HL-60 (cell line): ENCODE results near the gene ARHGAP45.

Experiments
- GABPA ChIP-seq: IDR thresholded peaks from 2 replicates; pipeline ENCODE4 v1.6.1; 2012; ENCODE audit warnings: low read depth
- POLR2AphosphoS5 ChIP-seq: IDR thresholded peaks from 2 replicates; pipeline ENCODE4 v1.6.1; 2012; ENCODE audit warnings: low read depth
- TF ChIP-seq, protein P1 (sequence below): IDR thresholded peaks from one replicate; pipeline ENCODE4 v1.5.1; 2011; ENCODE audit warnings: low read length, control low read depth, inconsistent platforms; ENCODE audit not compliant: insufficient read depth

DNA sequence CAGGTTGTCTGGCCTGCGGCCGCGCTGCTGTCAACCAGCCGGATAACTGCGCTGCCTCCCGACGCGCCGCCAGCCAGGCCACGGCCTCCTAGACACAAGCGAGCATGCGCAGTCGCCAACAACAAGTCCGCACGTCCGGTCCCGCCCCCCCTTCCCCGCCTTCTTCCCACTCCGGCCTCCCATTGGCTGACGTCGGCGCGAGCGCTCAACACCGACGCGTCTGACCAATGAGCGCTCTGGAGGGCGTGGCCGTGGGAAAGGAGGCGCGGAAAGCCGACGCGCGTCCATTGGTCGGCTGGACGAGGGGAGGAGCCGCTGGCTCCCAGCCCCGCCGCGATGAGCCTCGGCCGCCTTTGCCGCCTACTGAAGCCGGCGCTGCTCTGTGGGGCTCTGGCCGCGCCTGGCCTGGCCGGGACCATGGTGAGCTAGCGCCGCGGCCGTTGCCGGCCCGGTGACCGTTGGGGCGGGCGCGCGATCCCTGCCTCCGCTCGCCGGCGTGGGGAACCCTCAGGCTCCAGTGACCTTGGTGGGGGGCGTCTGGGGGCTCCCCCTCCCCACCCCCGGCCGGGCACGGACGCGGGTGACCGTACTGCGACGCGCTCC is 36.8 kb downstream of the ARHGAP45 start, which contains the start of gene GPX4:
- TF ChIP-seq GABPA (no peak), POLR2AphosphoS5 (peak; percentile 86)
- TF ChIP-seq, protein P1, sequence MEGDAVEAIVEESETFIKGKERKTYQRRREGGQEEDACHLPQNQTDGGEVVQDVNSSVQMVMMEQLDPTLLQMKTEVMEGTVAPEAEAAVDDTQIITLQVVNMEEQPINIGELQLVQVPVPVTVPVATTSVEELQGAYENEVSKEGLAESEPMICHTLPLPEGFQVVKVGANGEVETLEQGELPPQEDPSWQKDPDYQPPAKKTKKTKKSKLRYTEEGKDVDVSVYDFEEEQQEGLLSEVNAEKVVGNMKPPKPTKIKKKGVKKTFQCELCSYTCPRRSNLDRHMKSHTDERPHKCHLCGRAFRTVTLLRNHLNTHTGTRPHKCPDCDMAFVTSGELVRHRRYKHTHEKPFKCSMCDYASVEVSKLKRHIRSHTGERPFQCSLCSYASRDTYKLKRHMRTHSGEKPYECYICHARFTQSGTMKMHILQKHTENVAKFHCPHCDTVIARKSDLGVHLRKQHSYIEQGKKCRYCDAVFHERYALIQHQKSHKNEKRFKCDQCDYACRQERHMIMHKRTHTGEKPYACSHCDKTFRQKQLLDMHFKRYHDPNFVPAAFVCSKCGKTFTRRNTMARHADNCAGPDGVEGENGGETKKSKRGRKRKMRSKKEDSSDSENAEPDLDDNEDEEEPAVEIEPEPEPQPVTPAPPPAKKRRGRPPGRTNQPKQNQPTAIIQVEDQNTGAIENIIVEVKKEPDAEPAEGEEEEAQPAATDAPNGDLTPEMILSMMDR, result no peak
